WTC11 (cell line): ENCODE results near the gene TNFRSF11A. TPM values are rescaled to one million over a fixed set of nuclear protein-coding genes. Genes with fewer than 3 reads are reported as not detected.

ENCODE experiments used
- ATAC-seq: fragments of 200-7000 bp; cut with Tn5 transposase; 2 replicates; pipeline ENCODE4 v1.10.0; 2021; ENCODE audit warnings: mild to moderate bottlenecking, moderate library complexity
- CTCF ChIA-PET: fragments of 300-600 bp; sonication (Branson Sonifier 250); formaldehyde crosslinking; loops from one replicate; lab custom pipeline; 2021; ENCODE audit warnings: antibody characterized with exemption; lab: Charles Lee
- POLR2A ChIA-PET: fragments of 350-600 bp; sonication (Branson Sonifier 250); formaldehyde crosslinking; loops from one replicate; lab custom pipeline; 2021; ENCODE audit warnings: antibody characterized with exemption; lab: Charles Lee
- DNase-seq: peaks from one replicate; pipeline ENCODE4 v3.0.0; 2021; ENCODE audit warnings: low spot score
- H3K27ac Mint-ChIP-seq: 2 replicates; pipeline ENCODE4 v1.8.0; 2021; ENCODE audit warnings: mixed read lengths
- H3K27me3 Mint-ChIP-seq: 2 replicates; pipeline ENCODE4 v1.8.0; 2021; ENCODE audit warnings: low read depth, mild to moderate bottlenecking, moderate library complexity, mixed read lengths
- H3K36me3 Mint-ChIP-seq: 2 replicates; pipeline ENCODE4 v1.8.0; 2021; ENCODE audit warnings: mixed read lengths
- H3K4me1 Mint-ChIP-seq: 2 replicates; pipeline ENCODE4 v1.8.0; 2022; ENCODE audit warnings: mixed read lengths
- H3K4me3 Mint-ChIP-seq: 2 replicates; pipeline ENCODE4 v1.8.0; 2021; ENCODE audit warnings: mild to moderate bottlenecking, moderate library complexity, mixed read lengths
- H3K9me3 Mint-ChIP-seq: 2 replicates; pipeline ENCODE4 v1.8.0; 2021; ENCODE audit warnings: mixed read lengths
- ATF3 ChIP-seq: sonication (generic); formaldehyde crosslinking; conservative IDR thresholded peaks from 2 replicates; pipeline ENCODE4 v1.8.1; 2022; ENCODE audit warnings: mild to moderate bottlenecking, missing genetic modification reagents
- FOXK1 ChIP-seq: sonication (generic); formaldehyde crosslinking; IDR thresholded peaks from 2 replicates; pipeline ENCODE4 v1.8.0; 2022; ENCODE audit warnings: mild to moderate bottlenecking, moderate library complexity, missing genetic modification reagents
- FOXP1 ChIP-seq: sonication (generic); formaldehyde crosslinking; IDR thresholded peaks from 2 replicates; pipeline ENCODE4 v1.8.0; 2022; ENCODE audit warnings: missing genetic modification reagents, mild to moderate bottlenecking, moderate library complexity, borderline replicate concordance
- KAT7 ChIP-seq: sonication (generic); formaldehyde crosslinking; IDR thresholded peaks from 2 replicates; pipeline ENCODE4 v1.8.1; 2023; ENCODE audit warnings: missing genetic modification reagents, mild to moderate bottlenecking, borderline replicate concordance
- MXD4 ChIP-seq: fragments of 250-450 bp; sonication (Bioruptor Pico); IDR thresholded peaks from 2 replicates; pipeline ENCODE4 v1.8.0; 2021; ENCODE audit warnings: mild to moderate bottlenecking, moderate library complexity, borderline replicate concordance
- MYBL2 ChIP-seq: sonication (generic); formaldehyde crosslinking; IDR thresholded peaks from 2 replicates; pipeline ENCODE4 v1.8.1; 2023; ENCODE audit warnings: mild to moderate bottlenecking, moderate library complexity, missing genetic modification reagents
- NR2C2 ChIP-seq: sonication (generic); formaldehyde crosslinking; IDR thresholded peaks from 2 replicates; pipeline ENCODE4 v1.8.0; 2022; ENCODE audit warnings: mild to moderate bottlenecking, missing genetic modification reagents
- NR3C1 ChIP-seq: sonication (generic); formaldehyde crosslinking; conservative IDR thresholded peaks from 2 replicates; pipeline ENCODE4 v1.8.1; 2023; ENCODE audit warnings: low read depth, mild to moderate bottlenecking, missing genetic modification reagents
- PRRX2 ChIP-seq: fragments of 250-450 bp; sonication (Bioruptor Pico); IDR thresholded peaks from 2 replicates; pipeline ENCODE4 v1.8.0; 2021; ENCODE audit warnings: mild to moderate bottlenecking
- TEAD4 ChIP-seq: sonication (generic); formaldehyde crosslinking; IDR thresholded peaks from 2 replicates; pipeline ENCODE4 v1.8.0; 2022; ENCODE audit warnings: mild to moderate bottlenecking, missing genetic modification reagents
- ZMAT4 ChIP-seq: fragments of 250-450 bp; sonication (Bioruptor Pico); IDR thresholded peaks from 2 replicates; pipeline ENCODE4 v1.9.0; 2021; ENCODE audit warnings: mild to moderate bottlenecking
- ZNF121 ChIP-seq: sonication (generic); formaldehyde crosslinking; IDR thresholded peaks from 2 replicates; pipeline ENCODE4 v1.8.0; 2023; ENCODE audit warnings: missing genetic modification reagents
- ZNF232 ChIP-seq: sonication (generic); formaldehyde crosslinking; IDR thresholded peaks from 2 replicates; pipeline ENCODE4 v1.8.0; 2022; ENCODE audit warnings: mild to moderate bottlenecking, missing genetic modification reagents
- ZNF423 ChIP-seq: fragments of 250-450 bp; sonication (Bioruptor Pico); IDR thresholded peaks from 2 replicates; pipeline ENCODE4 v2.1.2; 2022; ENCODE audit warnings: mild to moderate bottlenecking, moderate library complexity
- ZNF425 ChIP-seq: fragments of 250-450 bp; sonication (Bioruptor Pico); conservative IDR thresholded peaks from 2 replicates; pipeline ENCODE4 v1.9.0; 2021; ENCODE audit warnings: mild to moderate bottlenecking
- total RNA-seq: library from RNA; stranded (reverse); gene quantifications from 3 replicates; pipeline ENCODE4 v1.2.3, GENCODE V29; 2021
- TF ChIP-seq, protein P1 (sequence below): fragments of 250-450 bp; sonication (Bioruptor Pico); IDR thresholded peaks from 2 replicates; pipeline ENCODE4 v1.9.0; 2021; ENCODE audit warnings: moderate library complexity, mild to moderate bottlenecking, inconsistent platforms, borderline replicate concordance
- TF ChIP-seq, protein P2 (sequence below): sonication (generic); formaldehyde crosslinking; IDR thresholded peaks from 2 replicates; pipeline ENCODE4 v1.8.1; 2022; ENCODE audit warnings: low read depth, missing genetic modification reagents, borderline replicate concordance
- TF ChIP-seq, protein P3 (sequence below): sonication (generic); formaldehyde crosslinking; IDR thresholded peaks from 2 replicates; pipeline ENCODE4 v1.8.1; 2023; ENCODE audit warnings: mild to moderate bottlenecking, missing genetic modification reagents, moderate library complexity
- TF ChIP-seq, protein P4 (sequence below): fragments of 250-450 bp; sonication (Bioruptor Pico); IDR thresholded peaks from 2 replicates; pipeline ENCODE4 v1.9.0; 2021; ENCODE audit warnings: mild to moderate bottlenecking
- TF ChIP-seq, protein P5 (sequence below): sonication (generic); formaldehyde crosslinking; IDR thresholded peaks from 2 replicates; pipeline ENCODE4 v1.8.1; 2023; ENCODE audit warnings: mild to moderate bottlenecking, missing genetic modification reagents, borderline replicate concordance

Gene TNFRSF11A
- total RNA-seq, 1 experiment from 2014 or later, result 4.9 TPM

DNA sequence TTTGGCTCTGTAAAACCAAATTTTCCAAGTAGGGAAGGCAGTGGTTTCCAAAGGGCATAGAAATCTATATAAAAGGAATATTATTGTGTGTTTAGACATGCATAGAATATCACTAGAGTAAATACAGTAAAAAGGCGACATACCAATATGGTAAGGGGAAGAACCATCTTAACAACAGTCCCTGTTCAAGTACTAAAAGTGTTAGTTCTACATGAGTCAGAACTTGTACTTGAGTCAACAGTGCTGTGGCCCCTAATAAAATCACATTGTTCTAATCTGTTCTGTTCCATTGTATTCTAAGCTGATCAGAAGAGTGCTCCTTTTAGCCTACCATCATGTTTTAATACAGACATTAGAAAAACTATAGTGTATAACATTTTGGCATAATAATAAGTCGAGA lies 36.1 kb upstream of the TNFRSF11A start:
- Mint-ChIP-seq H3K9me3 (no peaks in the 10 kb centered on the region), H3K36me3 (no peaks in the 10 kb centered on the region), H3K4me1 (no peaks in the 10 kb centered on the region)
- ChIA-PET CTCF (no interaction called here), POLR2A (no interaction called here)
- no peak for ATAC-seq
- no peak for DNase-seq
- TF ChIP-seq NR3C1 (CRISPR knock-in tag), result no peak
- no peak for TF ChIP-seq NR2C2 (CRISPR knock-in tag)
- TF ChIP-seq, protein P1, sequence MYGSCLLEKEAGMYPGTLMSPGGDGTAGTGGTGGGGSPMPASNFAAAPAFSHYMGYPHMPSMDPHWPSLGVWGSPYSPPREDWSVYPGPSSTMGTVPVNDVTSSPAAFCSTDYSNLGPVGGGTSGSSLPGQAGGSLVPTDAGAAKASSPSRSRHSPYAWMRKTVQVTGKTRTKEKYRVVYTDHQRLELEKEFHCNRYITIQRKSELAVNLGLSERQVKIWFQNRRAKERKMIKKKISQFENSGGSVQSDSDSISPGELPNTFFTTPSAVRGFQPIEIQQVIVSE, result no peak
- TF ChIP-seq, protein P2, sequence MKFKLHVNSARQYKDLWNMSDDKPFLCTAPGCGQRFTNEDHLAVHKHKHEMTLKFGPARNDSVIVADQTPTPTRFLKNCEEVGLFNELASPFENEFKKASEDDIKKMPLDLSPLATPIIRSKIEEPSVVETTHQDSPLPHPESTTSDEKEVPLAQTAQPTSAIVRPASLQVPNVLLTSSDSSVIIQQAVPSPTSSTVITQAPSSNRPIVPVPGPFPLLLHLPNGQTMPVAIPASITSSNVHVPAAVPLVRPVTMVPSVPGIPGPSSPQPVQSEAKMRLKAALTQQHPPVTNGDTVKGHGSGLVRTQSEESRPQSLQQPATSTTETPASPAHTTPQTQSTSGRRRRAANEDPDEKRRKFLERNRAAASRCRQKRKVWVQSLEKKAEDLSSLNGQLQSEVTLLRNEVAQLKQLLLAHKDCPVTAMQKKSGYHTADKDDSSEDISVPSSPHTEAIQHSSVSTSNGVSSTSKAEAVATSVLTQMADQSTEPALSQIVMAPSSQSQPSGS (CRISPR knock-in tag), result no peak
- TF ChIP-seq ZNF121 (CRISPR knock-in tag), result no peak
- TF ChIP-seq TEAD4 (CRISPR knock-in tag), result no peak
- TF ChIP-seq KAT7 (CRISPR knock-in tag), result no peak
- no peak for TF ChIP-seq FOXK1 (CRISPR knock-in tag)
- TF ChIP-seq, protein P3, sequence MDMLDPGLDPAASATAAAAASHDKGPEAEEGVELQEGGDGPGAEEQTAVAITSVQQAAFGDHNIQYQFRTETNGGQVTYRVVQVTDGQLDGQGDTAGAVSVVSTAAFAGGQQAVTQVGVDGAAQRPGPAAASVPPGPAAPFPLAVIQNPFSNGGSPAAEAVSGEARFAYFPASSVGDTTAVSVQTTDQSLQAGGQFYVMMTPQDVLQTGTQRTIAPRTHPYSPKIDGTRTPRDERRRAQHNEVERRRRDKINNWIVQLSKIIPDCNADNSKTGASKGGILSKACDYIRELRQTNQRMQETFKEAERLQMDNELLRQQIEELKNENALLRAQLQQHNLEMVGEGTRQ (CRISPR knock-in tag), result no peak
- TF ChIP-seq ZNF423 (CRISPR knock-in tag), result no peak
- TF ChIP-seq MYBL2 (CRISPR knock-in tag), result no peak
- no peak for TF ChIP-seq ATF3 (CRISPR knock-in tag)
- no peak for TF ChIP-seq FOXP1 (CRISPR knock-in tag)
- TF ChIP-seq ZNF425 (CRISPR knock-in tag), result no peak
- no peak for TF ChIP-seq MXD4 (CRISPR knock-in tag)
- TF ChIP-seq, all 79 proteins: peak for 0
- H3K27me3 Mint-ChIP-seq, result no peaks in the 10 kb centered on the region
- H3K27ac Mint-ChIP-seq, result no peak overlapping the region
- H3K4me3 Mint-ChIP-seq, result no peak overlapping the region

GRCh38 chr18:62294073-62294472 lies 31.0 kb upstream of the TNFRSF11A start:
- Mint-ChIP-seq H3K36me3 (peaks cover 3% of the 10 kb centered on the region; the same call in 1 of the 2 replicates), H3K4me3 (no peak overlapping the region), H3K9me3 (no peaks in the 10 kb centered on the region), H3K27me3 (no peaks in the 10 kb centered on the region), H3K27ac (no peak overlapping the region), H3K4me1 (no peaks in the 10 kb centered on the region)
- ATAC-seq, result no peak
- POLR2A ChIA-PET, result no interaction called here
- DNase-seq, result no peak
- CTCF ChIA-PET, result no interaction called here
- TF ChIP-seq KAT7 (CRISPR knock-in tag), result no peak
- no peak for TF ChIP-seq PRRX2 (CRISPR knock-in tag)
- TF ChIP-seq, protein P4, sequence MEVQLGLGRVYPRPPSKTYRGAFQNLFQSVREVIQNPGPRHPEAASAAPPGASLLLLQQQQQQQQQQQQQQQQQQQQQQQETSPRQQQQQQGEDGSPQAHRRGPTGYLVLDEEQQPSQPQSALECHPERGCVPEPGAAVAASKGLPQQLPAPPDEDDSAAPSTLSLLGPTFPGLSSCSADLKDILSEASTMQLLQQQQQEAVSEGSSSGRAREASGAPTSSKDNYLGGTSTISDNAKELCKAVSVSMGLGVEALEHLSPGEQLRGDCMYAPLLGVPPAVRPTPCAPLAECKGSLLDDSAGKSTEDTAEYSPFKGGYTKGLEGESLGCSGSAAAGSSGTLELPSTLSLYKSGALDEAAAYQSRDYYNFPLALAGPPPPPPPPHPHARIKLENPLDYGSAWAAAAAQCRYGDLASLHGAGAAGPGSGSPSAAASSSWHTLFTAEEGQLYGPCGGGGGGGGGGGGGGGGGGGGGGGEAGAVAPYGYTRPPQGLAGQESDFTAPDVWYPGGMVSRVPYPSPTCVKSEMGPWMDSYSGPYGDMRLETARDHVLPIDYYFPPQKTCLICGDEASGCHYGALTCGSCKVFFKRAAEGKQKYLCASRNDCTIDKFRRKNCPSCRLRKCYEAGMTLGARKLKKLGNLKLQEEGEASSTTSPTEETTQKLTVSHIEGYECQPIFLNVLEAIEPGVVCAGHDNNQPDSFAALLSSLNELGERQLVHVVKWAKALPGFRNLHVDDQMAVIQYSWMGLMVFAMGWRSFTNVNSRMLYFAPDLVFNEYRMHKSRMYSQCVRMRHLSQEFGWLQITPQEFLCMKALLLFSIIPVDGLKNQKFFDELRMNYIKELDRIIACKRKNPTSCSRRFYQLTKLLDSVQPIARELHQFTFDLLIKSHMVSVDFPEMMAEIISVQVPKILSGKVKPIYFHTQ (CRISPR knock-in tag), result no peak
- no peak for TF ChIP-seq ZNF232 (CRISPR knock-in tag)
- TF ChIP-seq, protein P2 (CRISPR knock-in tag), result no peak
- TF ChIP-seq ZMAT4, result no peak
- TF ChIP-seq, protein P5, sequence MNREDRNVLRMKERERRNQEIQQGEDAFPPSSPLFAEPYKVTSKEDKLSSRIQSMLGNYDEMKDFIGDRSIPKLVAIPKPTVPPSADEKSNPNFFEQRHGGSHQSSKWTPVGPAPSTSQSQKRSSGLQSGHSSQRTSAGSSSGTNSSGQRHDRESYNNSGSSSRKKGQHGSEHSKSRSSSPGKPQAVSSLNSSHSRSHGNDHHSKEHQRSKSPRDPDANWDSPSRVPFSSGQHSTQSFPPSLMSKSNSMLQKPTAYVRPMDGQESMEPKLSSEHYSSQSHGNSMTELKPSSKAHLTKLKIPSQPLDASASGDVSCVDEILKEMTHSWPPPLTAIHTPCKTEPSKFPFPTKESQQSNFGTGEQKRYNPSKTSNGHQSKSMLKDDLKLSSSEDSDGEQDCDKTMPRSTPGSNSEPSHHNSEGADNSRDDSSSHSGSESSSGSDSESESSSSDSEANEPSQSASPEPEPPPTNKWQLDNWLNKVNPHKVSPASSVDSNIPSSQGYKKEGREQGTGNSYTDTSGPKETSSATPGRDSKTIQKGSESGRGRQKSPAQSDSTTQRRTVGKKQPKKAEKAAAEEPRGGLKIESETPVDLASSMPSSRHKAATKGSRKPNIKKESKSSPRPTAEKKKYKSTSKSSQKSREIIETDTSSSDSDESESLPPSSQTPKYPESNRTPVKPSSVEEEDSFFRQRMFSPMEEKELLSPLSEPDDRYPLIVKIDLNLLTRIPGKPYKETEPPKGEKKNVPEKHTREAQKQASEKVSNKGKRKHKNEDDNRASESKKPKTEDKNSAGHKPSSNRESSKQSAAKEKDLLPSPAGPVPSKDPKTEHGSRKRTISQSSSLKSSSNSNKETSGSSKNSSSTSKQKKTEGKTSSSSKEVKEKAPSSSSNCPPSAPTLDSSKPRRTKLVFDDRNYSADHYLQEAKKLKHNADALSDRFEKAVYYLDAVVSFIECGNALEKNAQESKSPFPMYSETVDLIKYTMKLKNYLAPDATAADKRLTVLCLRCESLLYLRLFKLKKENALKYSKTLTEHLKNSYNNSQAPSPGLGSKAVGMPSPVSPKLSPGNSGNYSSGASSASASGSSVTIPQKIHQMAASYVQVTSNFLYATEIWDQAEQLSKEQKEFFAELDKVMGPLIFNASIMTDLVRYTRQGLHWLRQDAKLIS (CRISPR knock-in tag), result no peak
